ENCODE data around the gene PTGER2.

The PTGER2 gene

GRCh38 chr14:52279408-52279807 is 34.7 kb upstream of the PTGER2 start:
- H3K4me1 Mint-ChIP-seq, result peaks cover 42% of the 10 kb centered on the region
- no peak overlapping the region for H3K4me3 Mint-ChIP-seq
- H3K27me3 Mint-ChIP-seq, result no peaks in the 10 kb centered on the region
- no peak for DNase-seq (ENCODE audit: low spot score in 2 of 2)
- H3K36me3 Mint-ChIP-seq (ENCODE audit: insufficient read depth), result peaks cover 40% of the 10 kb centered on the region
- peak overlapping the region; percentile 17 for H3K27ac Mint-ChIP-seq (ENCODE audit: low read depth)
- H3K9me3 Mint-ChIP-seq, result no peaks in the 10 kb centered on the region
- ATAC-seq (replicated peaks; ENCODE audit: extremely low read depth, poor library complexity, severe bottlenecking), result no peak

GRCh38 chr14:52283099-52283498 is 31.0 kb upstream of the PTGER2 start:
- no peak overlapping the region for H3K27ac Mint-ChIP-seq (ENCODE audit: low read depth)
- no peak for ATAC-seq (replicated peaks; ENCODE audit: extremely low read depth, poor library complexity, severe bottlenecking)
- DNase-seq (ENCODE audit: low spot score in 2 of 2), result no peak
- H3K27me3 Mint-ChIP-seq, result no peaks in the 10 kb centered on the region
- H3K9me3 Mint-ChIP-seq, result peaks cover 13% of the 10 kb centered on the region
- no peak overlapping the region for H3K4me3 Mint-ChIP-seq
- H3K4me1 Mint-ChIP-seq, result peaks cover 51% of the 10 kb centered on the region
- H3K36me3 Mint-ChIP-seq (ENCODE audit: insufficient read depth), result peaks cover 9% of the 10 kb centered on the region

GRCh38 chr14:52286661-52287649 is 27.2 kb upstream of the PTGER2 start:
- peak overlapping the region; percentile 46 for H3K4me3 Mint-ChIP-seq
- peak overlapping the region; percentile 67 for H3K27ac Mint-ChIP-seq (ENCODE audit: low read depth)
- H3K27me3 Mint-ChIP-seq, result no peaks in the 10 kb centered on the region
- H3K36me3 Mint-ChIP-seq (ENCODE audit: insufficient read depth), result peaks cover 2% of the 10 kb centered on the region
- peaks cover 21% of the 10 kb centered on the region for H3K9me3 Mint-ChIP-seq
- DNase-seq (ENCODE audit: low spot score in 2 of 2) (no peak), ATAC-seq (replicated peaks; ENCODE audit: extremely low read depth, poor library complexity, severe bottlenecking) (no peak)
- peaks cover 29% of the 10 kb centered on the region for H3K4me1 Mint-ChIP-seq

GRCh38 chr14:52296378-52296777 is 17.7 kb upstream of the PTGER2 start:
- Mint-ChIP-seq H3K27me3 (no peaks in the 10 kb centered on the region), H3K36me3 (ENCODE audit: insufficient read depth) (no peaks in the 10 kb centered on the region), H3K4me3 (no peak overlapping the region), H3K9me3 (no peaks in the 10 kb centered on the region), H3K27ac (ENCODE audit: low read depth) (no peak overlapping the region), H3K4me1 (peaks cover 24% of the 10 kb centered on the region)
- DNase-seq (ENCODE audit: low spot score in 2 of 2), result no peak
- no peak for ATAC-seq (replicated peaks; ENCODE audit: extremely low read depth, poor library complexity, severe bottlenecking)

GRCh38 chr14:52298795-52299194 is 15.3 kb upstream of the PTGER2 start:
- ATAC-seq (replicated peaks; ENCODE audit: extremely low read depth, poor library complexity, severe bottlenecking), result no peak
- no peaks in the 10 kb centered on the region for H3K36me3 Mint-ChIP-seq (ENCODE audit: insufficient read depth)
- peaks cover 41% of the 10 kb centered on the region for H3K4me1 Mint-ChIP-seq
- DNase-seq (ENCODE audit: low spot score in 2 of 2), result no peak
- no peaks in the 10 kb centered on the region for H3K27me3 Mint-ChIP-seq
- no peak overlapping the region for H3K4me3 Mint-ChIP-seq
- no peaks in the 10 kb centered on the region for H3K9me3 Mint-ChIP-seq
- H3K27ac Mint-ChIP-seq (ENCODE audit: low read depth), result no peak overlapping the region

GRCh38 chr14:52299692-52300278 is 14.3 kb upstream of the PTGER2 start:
- H3K9me3 Mint-ChIP-seq, result no peaks in the 10 kb centered on the region
- no peaks in the 10 kb centered on the region for H3K36me3 Mint-ChIP-seq (ENCODE audit: insufficient read depth)
- no peak overlapping the region for H3K4me3 Mint-ChIP-seq
- H3K27ac Mint-ChIP-seq (ENCODE audit: low read depth), result no peak overlapping the region
- H3K4me1 Mint-ChIP-seq, result peaks cover 41% of the 10 kb centered on the region
- DNase-seq (ENCODE audit: low spot score in 2 of 2) (no peak), ATAC-seq (replicated peaks; ENCODE audit: extremely low read depth, poor library complexity, severe bottlenecking) (peak; percentile 72)
- no peaks in the 10 kb centered on the region for H3K27me3 Mint-ChIP-seq

GRCh38 chr14:52303236-52303635 is 10.9 kb upstream of the PTGER2 start:
- peaks cover 57% of the 10 kb centered on the region for H3K4me1 Mint-ChIP-seq
- no peaks in the 10 kb centered on the region for H3K9me3 Mint-ChIP-seq
- no peaks in the 10 kb centered on the region for H3K27me3 Mint-ChIP-seq
- no peak overlapping the region for H3K4me3 Mint-ChIP-seq
- no peaks in the 10 kb centered on the region for H3K36me3 Mint-ChIP-seq (ENCODE audit: insufficient read depth)
- H3K27ac Mint-ChIP-seq (ENCODE audit: low read depth), result peak overlapping the region; percentile 39
- ATAC-seq (replicated peaks; ENCODE audit: extremely low read depth, poor library complexity, severe bottlenecking) (no peak), DNase-seq (ENCODE audit: low spot score in 2 of 2) (no peak)

GRCh38 chr14:52304248-52304904 is 9.7 kb upstream of the PTGER2 start:
- no peak overlapping the region for H3K4me3 Mint-ChIP-seq
- H3K9me3 Mint-ChIP-seq, result no peaks in the 10 kb centered on the region
- H3K27ac Mint-ChIP-seq (ENCODE audit: low read depth), result peak overlapping the region; percentile 39
- peaks cover 59% of the 10 kb centered on the region for H3K4me1 Mint-ChIP-seq
- ATAC-seq (replicated peaks; ENCODE audit: extremely low read depth, poor library complexity, severe bottlenecking), result no peak
- H3K36me3 Mint-ChIP-seq (ENCODE audit: insufficient read depth), result no peaks in the 10 kb centered on the region
- no peak for DNase-seq (ENCODE audit: low spot score in 2 of 2)
- H3K27me3 Mint-ChIP-seq, result no peaks in the 10 kb centered on the region

- no peak for ATAC-seq (replicated peaks; ENCODE audit: extremely low read depth, poor library complexity, severe bottlenecking)
- no peak for DNase-seq (ENCODE audit: low spot score in 2 of 2)
- Mint-ChIP-seq H3K36me3 (ENCODE audit: insufficient read depth) (no peaks in the 10 kb centered on the region), H3K27ac (ENCODE audit: low read depth) (no peak overlapping the region), H3K9me3 (no peaks in the 10 kb centered on the region), H3K4me1 (peaks cover 53% of the 10 kb centered on the region), H3K27me3 (no peaks in the 10 kb centered on the region), H3K4me3 (no peak overlapping the region)
Measured at GRCh38 chr14:52305014-52305413, 9.1 kb upstream of the PTGER2 start.

GRCh38 chr14:52307376-52307775 is 6.7 kb upstream of the PTGER2 start:
- H3K4me3 Mint-ChIP-seq, result no peak overlapping the region
- H3K4me1 Mint-ChIP-seq, result peaks cover 55% of the 10 kb centered on the region
- no peaks in the 10 kb centered on the region for H3K27me3 Mint-ChIP-seq
- DNase-seq (ENCODE audit: low spot score in 2 of 2) (no peak), ATAC-seq (replicated peaks; ENCODE audit: extremely low read depth, poor library complexity, severe bottlenecking) (no peak)
- H3K36me3 Mint-ChIP-seq (ENCODE audit: insufficient read depth), result peaks cover 7% of the 10 kb centered on the region
- H3K27ac Mint-ChIP-seq (ENCODE audit: low read depth), result peak overlapping the region; percentile 56
- H3K9me3 Mint-ChIP-seq, result no peaks in the 10 kb centered on the region

- H3K4me1 Mint-ChIP-seq, result peaks cover 55% of the 10 kb centered on the region
- H3K36me3 Mint-ChIP-seq (ENCODE audit: insufficient read depth), result peaks cover 7% of the 10 kb centered on the region
- no peaks in the 10 kb centered on the region for H3K27me3 Mint-ChIP-seq
Measured at GRCh38 chr14:52307905-52308304, 6.2 kb upstream of the PTGER2 start.

GRCh38 chr14:52310541-52310940 is 3.6 kb upstream of the PTGER2 start:
- H3K27ac Mint-ChIP-seq (ENCODE audit: low read depth), result no peak overlapping the region
- H3K36me3 Mint-ChIP-seq (ENCODE audit: insufficient read depth), result peaks cover 24% of the 10 kb centered on the region
- no peak for DNase-seq (ENCODE audit: low spot score in 2 of 2)
- peak overlapping the region; percentile 98 for H3K4me3 Mint-ChIP-seq
- no peaks in the 10 kb centered on the region for H3K9me3 Mint-ChIP-seq
- H3K4me1 Mint-ChIP-seq, result peaks cover 64% of the 10 kb centered on the region
- ATAC-seq (replicated peaks; ENCODE audit: extremely low read depth, poor library complexity, severe bottlenecking), result no peak
- no peaks in the 10 kb centered on the region for H3K27me3 Mint-ChIP-seq

More at GRCh38 chr14:52307905-52308304, 6.2 kb upstream of the PTGER2 start:
- H3K9me3 Mint-ChIP-seq, result no peaks in the 10 kb centered on the region
- ATAC-seq (replicated peaks; ENCODE audit: extremely low read depth, poor library complexity, severe bottlenecking) (no peak), DNase-seq (ENCODE audit: low spot score in 2 of 2) (no peak)
- peak overlapping the region; percentile 56 for H3K27ac Mint-ChIP-seq (ENCODE audit: low read depth)
- H3K4me3 Mint-ChIP-seq, result no peak overlapping the region
